ENCODE results near the gene PWWP2A. TPM values are rescaled to one million over a fixed set of nuclear protein-coding genes. Genes with fewer than 3 reads are reported as not detected.

Gene PWWP2A
- total RNA-seq, 1 experiment from 2014 or later = 19.7 TPM

GRCh38 chr5:160133071-160133917, 14.0 kb upstream of the PWWP2A start:
- DNase-seq (ENCODE audit: low read depth) = peak; percentile 53

DNA sequence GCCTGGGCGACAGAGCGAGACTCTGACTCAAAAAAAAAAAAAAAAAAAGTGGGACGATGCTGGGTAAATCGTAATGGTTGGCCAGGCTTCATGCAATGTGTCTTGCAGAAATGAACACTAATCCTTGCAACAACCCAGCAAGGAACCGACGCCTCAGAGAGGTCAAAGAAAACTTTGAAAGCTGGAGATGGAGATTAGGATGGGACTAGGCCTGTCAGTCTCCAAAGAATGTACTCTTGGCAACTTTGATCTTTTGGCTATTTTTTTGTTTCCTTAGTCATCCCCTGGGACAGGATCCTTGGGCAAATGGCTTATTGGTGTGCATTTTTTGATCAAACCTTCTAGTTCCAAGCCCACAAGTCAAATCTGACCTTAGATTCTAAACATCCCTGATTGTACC, 10.6 kb upstream of the PWWP2A start:
- peak; percentile 6 for DNase-seq (ENCODE audit: low read depth)

DNA sequence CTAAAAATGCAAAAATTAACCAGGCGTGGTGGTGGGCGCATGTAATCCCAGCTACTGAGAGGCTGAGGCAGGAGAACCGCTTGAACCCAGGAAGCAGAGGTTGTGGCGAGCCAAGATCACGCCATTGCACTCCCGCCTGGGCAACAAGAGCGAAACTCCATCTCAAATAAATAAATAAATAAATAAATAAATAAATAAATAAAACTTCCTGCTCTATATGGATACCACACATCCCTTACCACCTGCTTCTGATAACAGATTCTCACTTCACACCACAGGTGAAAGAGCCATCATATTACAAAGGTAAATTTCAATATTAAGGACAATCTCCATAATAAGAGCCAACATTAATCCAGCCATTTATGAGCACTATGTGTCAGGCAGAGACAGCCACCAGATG, 9.4 kb upstream of the PWWP2A start:
- DNase-seq (ENCODE audit: low read depth) = no peak

- DNase-seq (ENCODE audit: low read depth) = no peak
Measured at GRCh38 chr5:160119905-160120266, 636 bp upstream of the PWWP2A start.

GRCh38 chr5:160118349-160119141, 705 bp downstream of the PWWP2A start:
- peak; percentile 23 for DNase-seq (ENCODE audit: low read depth)

GRCh38 chr5:160116991-160117390, 2.3 kb downstream of the PWWP2A start:
- DNase-seq (ENCODE audit: low read depth) = no peak

DNA sequence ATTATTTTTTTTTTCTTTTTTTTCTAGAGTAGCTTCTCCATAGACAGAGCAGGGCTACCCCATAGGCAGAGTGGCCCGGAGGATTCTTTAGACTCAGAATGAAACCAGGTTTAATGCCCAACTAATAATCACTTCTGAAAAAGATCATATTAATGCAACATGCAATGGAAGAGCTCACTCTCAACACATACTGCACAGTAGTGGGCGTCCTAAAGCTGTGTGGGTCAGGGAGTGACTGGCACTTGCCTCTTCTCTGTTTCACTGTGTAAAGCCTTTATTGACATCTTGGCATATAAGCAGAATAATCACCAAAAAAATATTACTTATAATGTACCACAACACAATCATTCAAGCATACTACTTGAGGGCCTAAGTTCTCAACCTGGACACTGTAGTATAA, 11.1 kb downstream of the PWWP2A start:
- no peak for DNase-seq (ENCODE audit: low read depth)

DNA sequence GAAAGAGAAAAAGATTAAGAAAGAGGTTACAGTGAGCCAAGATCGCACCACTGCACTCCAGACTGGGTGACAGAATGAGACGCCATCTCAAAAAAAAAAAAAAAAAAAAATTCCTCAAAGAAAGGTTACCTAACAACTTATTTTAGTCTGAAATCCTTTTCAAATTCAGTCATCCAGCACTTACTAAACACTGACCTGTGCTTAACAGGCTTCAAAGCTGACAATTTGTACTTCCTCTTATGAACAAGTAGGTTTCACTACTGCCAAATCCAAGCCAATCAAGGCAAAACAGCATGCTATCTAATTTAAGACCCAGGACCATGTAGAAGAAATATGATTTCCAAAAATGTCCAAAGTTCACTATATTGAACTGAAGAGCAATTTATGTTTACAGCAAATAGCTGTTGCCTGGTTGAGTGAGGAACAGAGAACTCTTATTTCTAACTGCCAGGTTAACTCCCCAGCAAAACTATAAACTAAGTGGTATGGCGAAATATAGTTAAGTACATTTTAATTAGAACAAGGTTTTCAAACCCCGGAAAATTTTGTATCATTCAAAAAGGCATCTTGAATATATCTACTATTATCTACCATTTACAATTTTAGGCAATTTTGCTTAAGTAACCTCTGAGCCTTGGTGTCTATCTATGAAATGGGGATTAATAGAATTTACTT, 13.4 kb downstream of the PWWP2A start:
- DNase-seq (ENCODE audit: low read depth) = no peak

GRCh38 chr5:160097991-160098390, 21.3 kb downstream of the PWWP2A start:
- DNase-seq (ENCODE audit: low read depth) = no peak

DNA sequence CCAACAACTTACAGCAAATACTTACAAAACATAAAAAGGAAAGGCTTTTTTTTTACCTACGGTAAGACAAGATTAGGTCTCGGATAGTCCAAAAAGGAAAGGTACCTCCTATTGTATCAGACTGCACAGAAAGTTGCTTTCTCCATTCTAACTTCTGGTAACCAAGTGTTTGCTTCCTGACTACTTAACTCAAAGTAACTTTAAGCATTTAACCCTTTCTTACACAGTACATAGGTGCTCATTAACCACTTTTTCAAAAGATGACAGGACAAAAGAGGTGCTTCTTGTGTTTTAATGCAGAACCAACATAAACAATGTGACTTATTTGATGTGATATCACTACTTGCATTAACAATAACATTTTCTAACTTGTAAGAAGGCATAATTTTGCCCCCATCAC, 23.1 kb downstream of the PWWP2A start:
- DNase-seq (ENCODE audit: low read depth) = no peak

DNA sequence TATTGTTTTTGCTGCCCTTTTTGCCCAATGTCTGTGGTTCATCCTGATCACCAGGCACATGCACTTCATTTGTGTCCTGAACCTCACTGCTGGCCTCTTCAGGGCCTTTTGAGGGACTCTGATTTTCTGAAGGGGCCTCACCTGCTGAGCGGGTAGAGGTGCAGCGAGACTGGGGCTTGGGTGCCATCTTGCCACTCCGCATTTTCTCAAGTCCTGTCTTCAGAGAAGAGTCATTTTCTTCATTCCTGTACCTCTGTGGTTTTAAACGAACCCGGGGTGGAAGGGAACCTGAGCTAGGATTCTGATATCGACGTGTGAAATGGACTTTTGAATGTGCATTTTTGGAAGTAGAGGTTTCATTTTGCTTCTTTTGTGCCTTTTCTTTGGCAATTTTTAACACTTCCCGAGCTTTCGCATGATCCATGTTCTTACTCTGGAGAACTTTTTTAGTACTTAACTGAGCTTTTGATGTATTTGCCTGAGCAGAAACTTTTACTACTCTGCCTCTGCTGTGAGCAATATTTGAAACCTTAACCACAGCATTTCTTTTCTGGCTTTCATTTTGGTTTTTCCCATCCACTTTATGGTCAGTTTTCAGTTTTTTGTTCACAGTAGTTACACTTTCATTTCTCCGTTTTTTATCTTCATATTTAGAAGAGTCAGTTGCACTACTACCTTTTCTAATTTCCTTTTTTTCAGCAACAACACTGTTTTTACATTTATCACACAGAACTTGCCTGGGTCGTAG, 26.1 kb downstream of the PWWP2A start:
- DNase-seq (ENCODE audit: low read depth) = no peak

DNA sequence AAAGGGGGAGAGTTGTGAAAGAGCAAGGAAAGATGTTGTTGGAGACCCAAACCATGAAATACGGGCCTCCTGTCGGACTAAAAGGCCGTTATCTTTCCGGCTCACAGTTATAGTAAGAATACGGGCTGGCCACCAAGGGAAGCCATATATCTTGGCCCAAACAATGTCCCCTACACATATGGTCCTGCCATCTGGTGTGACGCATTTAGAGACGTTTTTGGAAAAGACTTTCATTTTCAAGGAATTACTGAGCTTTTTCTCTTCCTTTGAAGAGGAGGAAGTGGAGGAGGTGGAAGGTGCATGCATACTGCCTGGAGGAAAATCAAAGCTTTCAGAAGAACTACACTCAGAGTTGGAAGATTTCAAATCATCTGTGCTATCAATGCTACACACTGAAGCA, 26.7 kb downstream of the PWWP2A start:
- DNase-seq (ENCODE audit: low read depth) = no peak

DNA sequence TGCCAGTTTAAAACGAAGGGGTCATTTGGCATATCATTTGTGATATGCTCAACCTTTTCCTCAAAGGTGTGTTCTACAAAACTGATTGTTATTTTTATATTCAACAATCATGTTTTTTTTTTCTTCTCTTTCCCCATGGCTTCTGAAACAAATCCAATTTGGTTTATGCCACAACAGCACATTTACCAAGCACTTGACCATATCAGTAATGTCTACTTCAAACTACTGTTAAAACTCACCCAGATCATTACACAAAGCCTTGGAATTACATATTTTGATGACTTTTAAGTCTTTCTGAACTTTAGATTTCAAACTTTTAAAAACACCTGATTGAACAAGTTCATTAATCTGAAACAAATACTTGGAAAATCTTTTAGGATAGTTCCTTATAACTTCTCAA, 29.2 kb downstream of the PWWP2A start:
- no peak for DNase-seq (ENCODE audit: low read depth)

GRCh38 chr5:160089531-160089930, 29.7 kb downstream of the PWWP2A start:
- no peak for DNase-seq (ENCODE audit: low read depth)

GRCh38 chr5:160088805-160089204, 30.4 kb downstream of the PWWP2A start:
- no peak for DNase-seq (ENCODE audit: low read depth)

DNA sequence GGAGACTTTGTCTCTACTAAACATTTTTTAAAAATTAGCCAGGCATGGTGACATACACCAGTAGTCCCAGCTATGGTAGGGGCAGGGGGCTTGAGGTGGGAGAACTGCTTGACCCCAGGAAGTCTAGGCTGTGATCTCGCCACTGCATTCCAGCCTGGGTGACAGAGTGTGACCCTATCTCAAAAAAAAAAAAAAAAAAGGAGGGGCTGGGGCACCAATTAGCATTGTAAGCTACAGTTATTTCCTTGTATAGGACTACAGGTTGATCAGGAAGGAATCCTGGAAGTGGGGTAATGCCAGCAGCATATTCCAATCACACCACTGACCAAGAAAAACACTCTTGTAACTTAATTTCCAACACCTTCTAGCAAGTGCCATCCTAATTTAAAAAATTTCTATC, 32.1 kb downstream of the PWWP2A start:
- no peak for DNase-seq (ENCODE audit: low read depth)

GRCh38 chr5:160084144-160084543, 35.1 kb downstream of the PWWP2A start:
- DNase-seq (ENCODE audit: low read depth) = no peak

- DNase-seq (ENCODE audit: low read depth) = peak; percentile 76
Measured at GRCh38 chr5:160083501-160083900, 35.7 kb downstream of the PWWP2A start.

- peak; percentile 93 for DNase-seq (ENCODE audit: low read depth)
Measured at GRCh38 chr5:160082614-160083500, 36.4 kb downstream of the PWWP2A start.

DNA sequence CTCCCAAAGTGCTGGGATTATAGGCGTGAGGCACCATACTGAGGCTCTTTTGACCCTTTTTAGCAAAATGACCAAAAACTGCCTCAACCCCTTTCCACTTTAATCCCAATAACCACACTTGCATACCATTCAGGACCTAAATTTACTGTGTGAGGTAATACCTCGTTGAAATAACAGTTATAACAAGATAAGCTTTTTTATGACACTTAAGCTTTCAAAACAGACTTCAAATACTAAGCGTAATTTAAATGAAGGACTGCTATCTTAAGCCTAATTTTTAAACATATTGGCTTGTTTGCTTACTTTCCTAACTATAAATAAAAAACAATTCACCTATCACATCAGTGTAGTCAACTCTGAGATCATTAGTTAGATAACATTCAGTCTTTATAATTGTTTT, 37.8 kb downstream of the PWWP2A start:
- DNase-seq (ENCODE audit: low read depth) = no peak

- DNase-seq (ENCODE audit: low read depth) = no peak
Measured at GRCh38 chr5:160079753-160080152, 39.5 kb downstream of the PWWP2A start.

Measured in M059J (cell line).